Measurements from ENCODE around the gene UVRAG. TPM values are rescaled to one million over a fixed set of nuclear protein-coding genes. Genes with fewer than 3 reads are reported as not detected.
"Not testable (repeated sequence)": the region's sequence is repeated elsewhere in the genome, so short reads cannot be mapped to it uniquely, and the experiment has no call there.

Gene UVRAG
- total RNA-seq, 1 experiment from 2014 or later = 31.3 TPM

DNA sequence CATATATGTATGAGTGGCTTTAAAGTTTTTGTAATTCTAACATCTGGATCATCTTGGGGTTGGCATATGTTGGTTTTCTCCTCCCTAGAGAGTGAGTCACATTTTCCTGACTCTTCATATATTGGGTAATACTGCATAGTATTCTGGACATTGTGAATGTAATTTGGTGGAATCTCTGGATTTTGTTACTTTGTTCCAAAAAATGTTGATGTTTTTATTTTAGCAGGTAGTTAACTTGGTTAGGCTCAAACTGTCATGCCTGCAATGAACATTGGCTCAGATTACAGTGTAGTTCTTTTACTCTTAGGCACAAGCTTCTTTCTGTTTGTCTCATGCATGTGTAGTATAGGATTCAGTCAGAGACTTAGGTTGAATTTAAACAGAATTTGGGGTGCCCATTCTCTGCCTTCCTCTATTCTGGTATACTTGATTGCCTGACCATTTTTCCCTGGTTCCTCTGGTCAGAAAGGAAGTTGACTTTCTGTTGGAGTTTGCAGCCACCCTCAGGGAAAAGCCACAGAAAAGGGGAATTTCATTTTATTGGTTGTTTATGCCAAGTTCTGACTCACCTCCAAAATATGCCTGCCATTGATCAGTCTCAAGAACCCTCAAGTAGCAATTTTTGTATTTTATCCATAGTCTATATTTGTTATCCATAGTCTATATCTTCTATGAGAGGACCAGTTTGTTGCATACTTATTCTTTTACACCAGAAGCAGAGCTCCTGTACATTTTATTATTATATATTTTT lies 151.7 kb downstream of the UVRAG start:
- no peaks in the 10 kb centered on the region for H3K36me3 ChIP-seq (ENCODE audit: control insufficient read depth, insufficient read depth, low read length)

DNA sequence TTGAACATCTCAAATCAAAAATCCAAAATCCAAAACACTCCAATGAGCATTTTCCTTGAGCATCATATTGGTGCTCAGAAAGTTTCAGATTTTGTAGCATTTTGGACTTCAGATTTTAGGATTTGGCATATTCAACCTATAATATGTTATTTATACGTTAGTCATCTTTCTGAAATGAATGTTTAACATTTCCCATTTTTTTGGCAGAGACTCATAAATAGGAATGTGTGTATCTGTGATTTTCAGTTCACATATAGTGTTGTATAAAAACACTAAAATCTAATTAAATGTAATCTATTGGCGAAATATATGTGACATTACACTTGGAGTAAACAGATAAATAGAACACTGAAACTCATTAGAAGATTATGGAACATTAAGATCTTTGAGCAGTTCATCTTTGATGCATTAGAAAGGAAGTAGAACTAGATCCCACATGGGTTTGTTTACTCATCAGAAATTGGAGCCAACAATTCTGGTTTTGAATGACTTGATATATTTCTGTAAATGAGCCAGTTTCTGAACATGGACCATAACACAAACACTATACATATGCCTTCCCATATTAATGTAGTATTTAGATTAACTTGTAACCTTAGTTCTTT lies 153.1 kb downstream of the UVRAG start:
- Histone ChIP-seq H3K36me3 (ENCODE audit: control insufficient read depth, insufficient read depth, low read length) (no peaks in the 10 kb centered on the region), H3K9me3 (no peaks in the 10 kb centered on the region), H3K27me3 (replicated peaks; ENCODE audit: control insufficient read depth, insufficient read depth, low read length) (no peaks in the 10 kb centered on the region), H3K4me1 (no peaks in the 10 kb centered on the region), H3K4me3 (ENCODE audit: low read depth, low read length) (no peak overlapping the region)
- ChIA-PET POLR2A (no interaction called here), CTCF (no interaction called here)
- Mint-ChIP-seq H3K27me3 (ENCODE audit: insufficient read depth, unreplicated experiment) (no peaks in the 10 kb centered on the region), H3K36me3 (ENCODE audit: insufficient read depth, unreplicated experiment) (no peaks in the 10 kb centered on the region), H3K4me1 (ENCODE audit: low read depth, unreplicated experiment) (peaks cover 7% of the 10 kb centered on the region), H3K9me3 (ENCODE audit: unreplicated experiment) (peaks cover 12% of the 10 kb centered on the region), H3K27ac (ENCODE audit: unreplicated experiment) (no peak overlapping the region), H3K4me3 (ENCODE audit: unreplicated experiment) (no peak overlapping the region)
- no TSS peak for BruUV-seq (replicated peaks)
- TF ChIP-seq, protein P1, sequence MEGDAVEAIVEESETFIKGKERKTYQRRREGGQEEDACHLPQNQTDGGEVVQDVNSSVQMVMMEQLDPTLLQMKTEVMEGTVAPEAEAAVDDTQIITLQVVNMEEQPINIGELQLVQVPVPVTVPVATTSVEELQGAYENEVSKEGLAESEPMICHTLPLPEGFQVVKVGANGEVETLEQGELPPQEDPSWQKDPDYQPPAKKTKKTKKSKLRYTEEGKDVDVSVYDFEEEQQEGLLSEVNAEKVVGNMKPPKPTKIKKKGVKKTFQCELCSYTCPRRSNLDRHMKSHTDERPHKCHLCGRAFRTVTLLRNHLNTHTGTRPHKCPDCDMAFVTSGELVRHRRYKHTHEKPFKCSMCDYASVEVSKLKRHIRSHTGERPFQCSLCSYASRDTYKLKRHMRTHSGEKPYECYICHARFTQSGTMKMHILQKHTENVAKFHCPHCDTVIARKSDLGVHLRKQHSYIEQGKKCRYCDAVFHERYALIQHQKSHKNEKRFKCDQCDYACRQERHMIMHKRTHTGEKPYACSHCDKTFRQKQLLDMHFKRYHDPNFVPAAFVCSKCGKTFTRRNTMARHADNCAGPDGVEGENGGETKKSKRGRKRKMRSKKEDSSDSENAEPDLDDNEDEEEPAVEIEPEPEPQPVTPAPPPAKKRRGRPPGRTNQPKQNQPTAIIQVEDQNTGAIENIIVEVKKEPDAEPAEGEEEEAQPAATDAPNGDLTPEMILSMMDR (IDR thresholded peaks at IDR 0.05; ENCODE audit: insufficient read depth in 1 of 2, low read depth in 1 of 2, low read length in 1 of 2, severe bottlenecking in 1 of 2, unreplicated experiment in 1 of 2) = no peak
- intact Hi-C loops (cut with micrococcal nuclease; ENCODE audit: unreplicated experiment) = no loop called here
- DNase-seq = no peak

More for the DNA sequence above, 151.7 kb downstream of the UVRAG start:
- H3K27ac Mint-ChIP-seq (ENCODE audit: unreplicated experiment) = no peak overlapping the region
- H3K9me3 ChIP-seq = no peaks in the 10 kb centered on the region
- no peak overlapping the region for H3K4me3 ChIP-seq (ENCODE audit: low read depth, low read length)
- no peaks in the 10 kb centered on the region for H3K27me3 Mint-ChIP-seq (ENCODE audit: insufficient read depth, unreplicated experiment)
- TF ChIP-seq, protein P1 (IDR thresholded peaks at IDR 0.05; ENCODE audit: insufficient read depth in 1 of 2, low read depth in 1 of 2, low read length in 1 of 2, severe bottlenecking in 1 of 2, unreplicated experiment in 1 of 2) = no peak
- no peaks in the 10 kb centered on the region for H3K4me1 ChIP-seq
- POLR2A ChIA-PET = no interaction called here
- no peaks in the 10 kb centered on the region for H3K36me3 Mint-ChIP-seq (ENCODE audit: insufficient read depth, unreplicated experiment)
- H3K4me3 Mint-ChIP-seq (ENCODE audit: unreplicated experiment) = no peak overlapping the region
- intact Hi-C loops (cut with micrococcal nuclease; ENCODE audit: unreplicated experiment) = no loop called here
- H3K4me1 Mint-ChIP-seq (ENCODE audit: low read depth, unreplicated experiment) = peaks cover 7% of the 10 kb centered on the region
- H3K27me3 ChIP-seq (replicated peaks; ENCODE audit: control insufficient read depth, insufficient read depth, low read length) = no peaks in the 10 kb centered on the region
- BruUV-seq (replicated peaks) = no TSS peak
- no peaks in the 10 kb centered on the region for H3K9me3 Mint-ChIP-seq (ENCODE audit: unreplicated experiment)
- CTCF ChIA-PET = no interaction called here
- no peak for DNase-seq

DNA sequence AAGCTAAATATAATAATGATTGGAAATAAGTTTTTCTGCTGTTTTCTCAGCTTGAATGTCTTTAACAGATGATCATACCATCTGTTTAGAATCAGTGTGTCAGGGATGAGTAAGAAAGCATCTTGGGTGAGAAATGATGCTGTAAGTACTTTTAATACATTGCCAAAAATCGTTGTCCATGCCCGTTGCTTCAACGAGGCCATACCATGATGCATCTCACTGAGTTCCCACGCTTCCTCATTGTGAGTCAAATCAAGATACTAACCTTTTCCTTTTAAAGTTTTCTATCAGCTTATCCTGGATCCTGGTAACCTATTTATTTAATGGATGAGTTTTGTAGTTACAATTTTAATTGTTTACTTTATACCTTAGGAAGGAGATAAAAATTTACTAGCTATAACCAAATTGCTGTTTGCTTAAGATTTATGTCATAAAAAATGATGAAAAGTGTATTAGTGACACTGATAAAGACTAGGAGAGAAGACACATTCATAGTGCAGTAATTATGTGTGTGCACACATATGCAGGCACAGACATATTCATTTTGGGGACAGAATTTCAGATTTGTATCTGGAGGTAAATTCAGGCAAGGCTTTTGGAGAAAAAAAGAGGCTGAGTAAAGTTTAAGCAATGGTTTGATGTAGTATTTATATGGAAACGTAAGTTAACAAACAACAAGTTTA lies 154.8 kb downstream of the UVRAG start:
- Mint-ChIP-seq H3K4me1 (ENCODE audit: low read depth, unreplicated experiment) (peaks cover 7% of the 10 kb centered on the region), H3K36me3 (ENCODE audit: insufficient read depth, unreplicated experiment) (no peaks in the 10 kb centered on the region), H3K27me3 (ENCODE audit: insufficient read depth, unreplicated experiment) (no peaks in the 10 kb centered on the region), H3K27ac (ENCODE audit: unreplicated experiment) (no peak overlapping the region), H3K4me3 (ENCODE audit: unreplicated experiment) (no peak overlapping the region), H3K9me3 (ENCODE audit: unreplicated experiment) (peaks cover 15% of the 10 kb centered on the region)
- ChIA-PET CTCF (no interaction called here), POLR2A (no interaction called here)
- Histone ChIP-seq H3K27me3 (replicated peaks; ENCODE audit: control insufficient read depth, insufficient read depth, low read length) (no peaks in the 10 kb centered on the region), H3K4me1 (no peaks in the 10 kb centered on the region), H3K9me3 (peaks cover 4% of the 10 kb centered on the region; the same call in 1 of the 2 replicates), H3K4me3 (ENCODE audit: low read depth, low read length) (no peak overlapping the region), H3K36me3 (ENCODE audit: control insufficient read depth, insufficient read depth, low read length) (no peaks in the 10 kb centered on the region)
- intact Hi-C loops (cut with micrococcal nuclease; ENCODE audit: unreplicated experiment) = no loop called here
- TF ChIP-seq, protein P1 (IDR thresholded peaks at IDR 0.05; ENCODE audit: insufficient read depth in 1 of 2, low read depth in 1 of 2, low read length in 1 of 2, severe bottlenecking in 1 of 2, unreplicated experiment in 1 of 2) = no peak
- BruUV-seq (replicated peaks) = no TSS peak
- DNase-seq = no peak

- CTCF ChIA-PET; intact Hi-C loops (cut with micrococcal nuclease; ENCODE audit: unreplicated experiment); H3K36me3 Mint-ChIP-seq (ENCODE audit: insufficient read depth, unreplicated experiment); BruUV-seq (replicated peaks); H3K9me3 ChIP-seq; H3K27ac Mint-ChIP-seq (ENCODE audit: unreplicated experiment); H3K4me3 ChIP-seq (ENCODE audit: low read depth, low read length); H3K27me3 Mint-ChIP-seq (ENCODE audit: insufficient read depth, unreplicated experiment); H3K4me1 ChIP-seq; POLR2A ChIA-PET; DNase-seq; H3K27me3 ChIP-seq (replicated peaks; ENCODE audit: control insufficient read depth, insufficient read depth, low read length); H3K4me3 Mint-ChIP-seq (ENCODE audit: unreplicated experiment); H3K4me1 Mint-ChIP-seq (ENCODE audit: low read depth, unreplicated experiment); H3K36me3 ChIP-seq (ENCODE audit: control insufficient read depth, insufficient read depth, low read length): not testable (repeated sequence)
- H3K9me3 Mint-ChIP-seq (ENCODE audit: unreplicated experiment) = peaks cover 15% of the 10 kb centered on the region
These were observed 158.7 kb downstream of the UVRAG start for GRCh38 chr11:75973710-75974109.

Measured in Caco-2 (cell line).